ENCODE data around the gene QSOX2. TPM values are rescaled to one million over a fixed set of nuclear protein-coding genes. Genes with fewer than 3 reads are reported as not detected.

QSOX2 gene
- total RNA-seq, 1 experiment from 2014 or later: 34.6 TPM

- intact Hi-C loops (cut with micrococcal nuclease): no loop called here
- no peaks in the 10 kb centered on the region for H3K36me3 ChIP-seq (ENCODE audit: control insufficient read depth in 1 of 2, insufficient read depth in 2 of 2, low read length in 2 of 2)
- H3K9me3 ChIP-seq (ENCODE audit: control insufficient read depth in 1 of 2, insufficient read depth in 1 of 2, low read depth in 1 of 2, low read length in 2 of 2): no peaks in the 10 kb centered on the region
- no peak for ATAC-seq
- no peak overlapping the region for H3K4me2 ChIP-seq (ENCODE audit: low read length)
- POLR2A ChIA-PET: no interaction called here
- RAD21 ChIA-PET (ENCODE audit: low non-redundant PET in 1 of 2, low total read pairs in 2 of 2, uncharacterized antibody in 2 of 2, unreplicated experiment in 2 of 2): no interaction called here
- no peaks in the 10 kb centered on the region for H3K9me2 ChIP-seq (ENCODE audit: insufficient read depth)
- TF ChIP-seq TCF7L2 (IDR thresholded peaks at IDR 0.05; ENCODE audit: borderline replicate concordance, extremely low read depth, insufficient read depth, insufficient read length) (no peak), ZNF274 (IDR thresholded peaks at IDR 0.05; ENCODE audit: low read depth, low read length) (no peak), YY1 (IDR thresholded peaks at IDR 0.05; ENCODE audit: extremely low read depth, insufficient replicate concordance, low read depth, low read length) (no peak), EGR1 (IDR thresholded peaks at IDR 0.05; ENCODE audit: low read depth) (no peak), CBX3 (IDR thresholded peaks at IDR 0.05; ENCODE audit: low read depth) (no peak), REST (IDR thresholded peaks at IDR 0.05; ENCODE audit: low read depth) (no peak), EZH2phosphoT487 (IDR thresholded peaks at IDR 0.05; ENCODE audit: borderline replicate concordance) (no peak), FOSL1 (IDR thresholded peaks at IDR 0.05; ENCODE audit: low read depth) (no peak), SP1 (IDR thresholded peaks at IDR 0.05; ENCODE audit: low read depth) (no peak), CTCF (IDR thresholded peaks at IDR 0.05 in 2 of 3, conservative IDR thresholded peaks at IDR 0.05 in 1 of 3; ENCODE audit: borderline replicate concordance in 1 of 3, insufficient read depth in 1 of 3, low read depth in 2 of 3, low read length in 2 of 3) (no peak), ZBTB33 (IDR thresholded peaks at IDR 0.05; ENCODE audit: extremely low read depth, insufficient replicate concordance, low read length) (no peak), ATF3 (IDR thresholded peaks at IDR 0.05) (no peak), POLR2AphosphoS5 (IDR thresholded peaks at IDR 0.05; ENCODE audit: low read depth, low read length) (no peak), POLR2A (IDR thresholded peaks at IDR 0.05; ENCODE audit: borderline replicate concordance, extremely low read depth, insufficient read depth, insufficient read length) (no peak), SIN3A (IDR thresholded peaks at IDR 0.05; ENCODE audit: low read depth) (no peak), ZFX (IDR thresholded peaks at IDR 0.05) (no peak)
- H3K79me2 ChIP-seq (ENCODE audit: insufficient read depth, low read length): no peaks in the 10 kb centered on the region
- no peaks in the 10 kb centered on the region for H3K4me1 ChIP-seq (ENCODE audit: control insufficient read depth in 1 of 2, insufficient read depth in 2 of 2, low read length in 2 of 2)
- BruUV-seq (replicated peaks): no TSS peak
- no peak overlapping the region for H3K9ac ChIP-seq (ENCODE audit: low read length)
- no peaks in the 10 kb centered on the region for H4K20me1 ChIP-seq (ENCODE audit: insufficient read depth)
- H3K27me3 ChIP-seq (ENCODE audit: insufficient read depth, low read length): no peaks in the 10 kb centered on the region
- no peak overlapping the region for H2AFZ ChIP-seq (ENCODE audit: low read depth, low read length, poor library complexity, severe bottlenecking)
- CTCF ChIA-PET: no interaction called here
- DNase-seq (ENCODE audit: low read depth, low spot score): no peak
- H3K27ac ChIP-seq (ENCODE audit: low read depth, low read length): no peak overlapping the region
- no peak overlapping the region for H3K4me3 ChIP-seq (replicated peaks in 1 of 2; ENCODE audit: low read depth in 1 of 2, low read length in 2 of 2)
Observed at GRCh38 chr9:136182420-136182787, 63.2 kb downstream of the QSOX2 start.
